Kidney (tissue), 14 donors: ENCODE results near the gene ZNF469. TPM values are rescaled to one million over a fixed set of nuclear protein-coding genes. Genes with fewer than 3 reads are reported as not detected.

Experiments
- DNase-seq, 5 donors: peaks; one replicate each; pipeline ENCODE4 v3.0.0-alpha.2; 2013 to 2020
- FAIRE-seq: peaks from 2 replicates; lab custom pipeline; 2012; peaks lifted over from hg19 to GRCh38; lab: Jason Lieb, UNC
- H3K27ac ChIP-seq, 2 donors: one replicate each; pipeline ENCODE4 v1.7.0; 2013; ENCODE audit warnings: low read depth in 2 of 2, low read length in 2 of 2, inconsistent platforms in 1 of 2
- H3K27me3 ChIP-seq: one replicate; pipeline ENCODE4 v1.7.1; 2013; ENCODE audit warnings: low read length, inconsistent platforms; ENCODE audit not compliant: control insufficient read depth, insufficient read depth
- H3K36me3 ChIP-seq, 3 donors: one replicate each; pipeline versions ENCODE4 v1.7.0 to v1.7.1; 2013; ENCODE audit warnings: low read length in 3 of 3, control low read depth in 1 of 3, inconsistent platforms in 1 of 3; ENCODE audit not compliant: insufficient read depth in 3 of 3, control insufficient read depth in 2 of 3
- H3K4me1 ChIP-seq, 3 donors: one replicate each; pipeline versions ENCODE4 v1.7.0 to v1.7.1; 2013; ENCODE audit warnings: low read length in 3 of 3, inconsistent platforms in 1 of 3, low read depth in 1 of 3; ENCODE audit not compliant: control insufficient read depth in 2 of 3, insufficient read depth in 2 of 3
- H3K4me3 ChIP-seq, 3 donors: one replicate each; pipeline versions ENCODE4 v1.7.0 to v1.8.1; 2013; ENCODE audit warnings: low read length in 3 of 3, control low read depth in 1 of 3, inconsistent platforms in 1 of 3
- H3K9ac ChIP-seq, 3 donors: one replicate each; pipeline versions ENCODE4 v1.7.0 to v1.7.1; 2013; ENCODE audit warnings: low read length in 3 of 3, control low read depth in 1 of 3, inconsistent platforms in 1 of 3
- H3K9me3 ChIP-seq, 3 donors: one replicate each; pipeline versions ENCODE4 v1.7.0 to v1.7.1; 2013; ENCODE audit warnings: low read length in 3 of 3, control low read depth in 1 of 3, inconsistent platforms in 1 of 3; ENCODE audit not compliant: control insufficient read depth in 2 of 3, insufficient read depth in 1 of 3
- CTCF ChIP-seq: IDR thresholded peaks from 3 replicates; pipeline ENCODE4 v1.5.1; 2012; ENCODE audit warnings: mild to moderate bottlenecking, moderate library complexity, borderline replicate concordance; ENCODE audit not compliant: insufficient read depth; ENCODE audit errors: extremely low read depth
- intact Hi-C: fragments of 100-400 bp; cut with DNase I; formaldehyde crosslinking; loops from one replicate; pipeline ENCODE4 v1.11.1; 2022
- polyA plus RNA-seq: library from polyadenylated mRNA; stranded (reverse); fragments of 350-450 nt; fragmentation: Illumina TruSeq; extraction: RNeasy Lipid Tissue Mini Kit (QIAGEN cat#74804); gene quantifications from one replicate; pipeline ENCODE4 v1.2.3, GENCODE V29; 2014; ENCODE audit warnings: low read depth, low replicate concordance; ENCODE audit not compliant: insufficient read depth
- total RNA-seq: library from RNA; stranded (reverse); fragmentation: NEBNext Ultra II Directional; extraction: Animal tissue kit (Norgen Biotek cat#: 25700); gene quantifications from one replicate; pipeline ENCODE4 v1.2.1, GENCODE V29; 2021
- donor health status: control.
- donor health status: control.
- donor health status: control.
- donor health status: control.
- donor health status: control.
- donor health status: DM: yes; HTN: yes; CAD: no.
- donor health status: Normal renal cell carcinoma (clear cell type).

ZNF469 gene
- total and polyA plus RNA-seq, 2 donors from 2014 or later = 0.09 to 1.6 TPM

DNA sequence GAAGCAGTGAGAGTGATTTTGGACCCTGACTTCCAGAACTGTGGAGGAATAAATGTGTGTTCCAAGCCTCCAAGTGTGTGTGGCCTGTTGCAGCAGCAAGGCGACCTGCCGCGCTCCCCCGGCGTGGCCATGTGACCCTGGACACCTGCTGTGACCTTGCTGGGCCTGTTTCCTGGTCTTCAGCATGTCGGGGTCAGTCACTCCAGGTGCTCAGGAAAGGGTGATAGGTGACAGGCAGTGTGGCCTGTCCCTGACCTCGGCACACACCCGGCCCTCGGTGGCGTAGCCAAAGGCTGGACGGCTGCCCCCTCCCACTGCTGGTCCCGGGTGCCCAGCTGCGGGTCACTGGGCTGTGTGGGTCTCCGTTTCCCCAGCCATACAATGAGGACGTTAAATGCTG, 31.8 kb upstream of the ZNF469 start:
- DNase-seq = peak in 2 of 5 donors; percentile 22 to 51
- H3K27ac ChIP-seq = no peak overlapping the region

GRCh38 chr16:88351491-88352101, 31.2 kb upstream of the ZNF469 start:
- no peak for TF ChIP-seq CTCF
- Histone ChIP-seq H3K9me3 (no peaks in the 10 kb centered on the region), H3K4me1 (no peaks in the 10 kb centered on the region), H3K27ac (no peak overlapping the region), H3K4me3 (no peak overlapping the region), H3K9ac (no peak overlapping the region), H3K27me3 (no peaks in the 10 kb centered on the region), H3K36me3 (no peaks in the 10 kb centered on the region)
- FAIRE-seq (no peak), DNase-seq (peak in 2 of 5 donors; percentile 29 to 53)
- intact Hi-C loops = no loop called here

More for the DNA sequence above, 31.8 kb upstream of the ZNF469 start:
- FAIRE-seq = no peak
- intact Hi-C loops = no loop called here
- no peaks in the 10 kb centered on the region for H3K4me1 ChIP-seq
- no peak for TF ChIP-seq CTCF
- no peak overlapping the region for H3K4me3 ChIP-seq
- H3K9ac ChIP-seq = no peak overlapping the region
- H3K9me3 ChIP-seq = no peaks in the 10 kb centered on the region
- H3K36me3 ChIP-seq = no peaks in the 10 kb centered on the region
- no peaks in the 10 kb centered on the region for H3K27me3 ChIP-seq

DNA sequence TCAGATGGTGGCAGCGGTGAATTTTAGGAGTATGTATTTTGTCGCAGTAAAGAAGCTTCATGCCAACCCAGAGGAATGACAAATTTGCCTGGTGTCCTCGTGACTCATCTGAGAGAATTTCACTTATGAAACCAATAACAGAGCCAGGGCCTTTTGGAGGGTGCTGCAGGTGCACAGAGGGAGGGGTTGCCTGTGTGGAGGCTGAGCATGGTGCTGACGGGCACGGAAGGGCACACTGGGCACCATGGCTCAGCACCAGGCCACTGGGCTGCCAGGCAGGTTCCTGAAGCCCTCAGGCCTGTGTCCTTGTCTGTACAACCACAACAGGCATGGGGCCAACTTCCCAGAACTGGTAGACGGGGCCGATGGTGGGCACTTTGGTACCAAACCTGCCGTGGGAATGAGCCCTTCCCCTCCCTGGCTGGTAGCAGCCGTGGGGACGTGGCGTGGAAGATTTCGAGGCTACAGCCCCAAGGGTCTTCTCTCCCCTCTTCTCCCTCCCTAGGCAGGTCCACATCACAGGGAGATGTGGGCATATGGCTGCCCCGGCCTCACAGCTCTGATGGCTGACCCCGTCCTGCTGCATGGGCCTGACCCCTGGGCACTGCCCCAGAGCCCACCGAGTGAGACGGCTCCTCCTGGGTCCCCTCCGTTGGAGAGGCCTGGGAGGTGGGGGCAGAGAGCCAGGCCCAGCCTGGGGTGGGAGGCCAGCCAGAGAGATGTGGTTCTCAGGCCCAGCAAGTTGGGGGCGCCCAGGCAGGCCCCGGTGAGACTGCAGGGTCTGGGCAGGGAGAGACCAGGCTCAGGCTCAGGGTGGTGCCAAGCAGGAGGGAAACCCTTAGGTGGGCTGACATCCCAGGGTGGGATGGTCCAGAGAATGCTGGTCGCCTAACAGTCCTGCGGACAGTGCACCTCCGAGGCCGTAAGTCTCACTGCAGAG, 30.2 kb upstream of the ZNF469 start:
- intact Hi-C loops = no loop called here
- Histone ChIP-seq H3K4me3 (no peak overlapping the region), H3K4me1 (no peaks in the 10 kb centered on the region), H3K36me3 (no peaks in the 10 kb centered on the region), H3K9me3 (no peaks in the 10 kb centered on the region), H3K27me3 (no peaks in the 10 kb centered on the region), H3K27ac (no peak overlapping the region), H3K9ac (no peak overlapping the region)
- TF ChIP-seq CTCF = no peak
- FAIRE-seq = no peak
- DNase-seq = peak in 2 of 5 donors; percentile 39 to 65
